ENCODE results near the gene SH3BGRL2. TPM values are rescaled to one million over a fixed set of nuclear protein-coding genes. Genes with fewer than 3 reads are reported as not detected.

SH3BGRL2 gene
- total RNA-seq, 3 donors from 2014 or later (not counting 1 experiment from before 2014, with no cell fraction given): 0.68 to 5.8 (median 1.6) TPM

GRCh38 chr6:79707621-79708020, 76.5 kb downstream of the SH3BGRL2 start:
- no peaks in the 10 kb centered on the region for H3K9me3 ChIP-seq (ENCODE audit: control insufficient read depth, insufficient read depth, low read length)
- TF ChIP-seq, protein P1, sequence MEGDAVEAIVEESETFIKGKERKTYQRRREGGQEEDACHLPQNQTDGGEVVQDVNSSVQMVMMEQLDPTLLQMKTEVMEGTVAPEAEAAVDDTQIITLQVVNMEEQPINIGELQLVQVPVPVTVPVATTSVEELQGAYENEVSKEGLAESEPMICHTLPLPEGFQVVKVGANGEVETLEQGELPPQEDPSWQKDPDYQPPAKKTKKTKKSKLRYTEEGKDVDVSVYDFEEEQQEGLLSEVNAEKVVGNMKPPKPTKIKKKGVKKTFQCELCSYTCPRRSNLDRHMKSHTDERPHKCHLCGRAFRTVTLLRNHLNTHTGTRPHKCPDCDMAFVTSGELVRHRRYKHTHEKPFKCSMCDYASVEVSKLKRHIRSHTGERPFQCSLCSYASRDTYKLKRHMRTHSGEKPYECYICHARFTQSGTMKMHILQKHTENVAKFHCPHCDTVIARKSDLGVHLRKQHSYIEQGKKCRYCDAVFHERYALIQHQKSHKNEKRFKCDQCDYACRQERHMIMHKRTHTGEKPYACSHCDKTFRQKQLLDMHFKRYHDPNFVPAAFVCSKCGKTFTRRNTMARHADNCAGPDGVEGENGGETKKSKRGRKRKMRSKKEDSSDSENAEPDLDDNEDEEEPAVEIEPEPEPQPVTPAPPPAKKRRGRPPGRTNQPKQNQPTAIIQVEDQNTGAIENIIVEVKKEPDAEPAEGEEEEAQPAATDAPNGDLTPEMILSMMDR (IDR thresholded peaks at IDR 0.05): no peak
- no peak overlapping the region for H3K4me3 Mint-ChIP-seq
- H3K27ac Mint-ChIP-seq: no peak overlapping the region
- H3K4me1 ChIP-seq (ENCODE audit: control insufficient read depth, insufficient read depth, low read length): no peaks in the 10 kb centered on the region
- H3K4me3 ChIP-seq (ENCODE audit: low read length): no peak overlapping the region
- peaks cover 4 to 5% of the 10 kb centered on the region in 2 donors for H3K4me1 Mint-ChIP-seq
- H3K36me3 ChIP-seq (ENCODE audit: control insufficient read depth, insufficient read depth, low read length): no peaks in the 10 kb centered on the region
- no peak overlapping the region for H3K27ac ChIP-seq (ENCODE audit: low read length)
- DNase-seq (no peak), ATAC-seq (no peak)
- H3K9me3 Mint-ChIP-seq: no peaks in the 10 kb centered on the region
- H3K36me3 Mint-ChIP-seq: no peaks in the 10 kb centered on the region
- H3K27me3 ChIP-seq (ENCODE audit: control insufficient read depth, insufficient read depth, low read length): no peaks in the 10 kb centered on the region
- WGBS (ENCODE audit: insufficient coverage): no CpG with 5 or more reads among the region's 1 CpG
- H3K27me3 Mint-ChIP-seq (ENCODE audit: low read depth in 2 of 2): no peaks in the 10 kb centered on the region
- intact Hi-C loops (cut with micrococcal nuclease): no loop called here

DNA sequence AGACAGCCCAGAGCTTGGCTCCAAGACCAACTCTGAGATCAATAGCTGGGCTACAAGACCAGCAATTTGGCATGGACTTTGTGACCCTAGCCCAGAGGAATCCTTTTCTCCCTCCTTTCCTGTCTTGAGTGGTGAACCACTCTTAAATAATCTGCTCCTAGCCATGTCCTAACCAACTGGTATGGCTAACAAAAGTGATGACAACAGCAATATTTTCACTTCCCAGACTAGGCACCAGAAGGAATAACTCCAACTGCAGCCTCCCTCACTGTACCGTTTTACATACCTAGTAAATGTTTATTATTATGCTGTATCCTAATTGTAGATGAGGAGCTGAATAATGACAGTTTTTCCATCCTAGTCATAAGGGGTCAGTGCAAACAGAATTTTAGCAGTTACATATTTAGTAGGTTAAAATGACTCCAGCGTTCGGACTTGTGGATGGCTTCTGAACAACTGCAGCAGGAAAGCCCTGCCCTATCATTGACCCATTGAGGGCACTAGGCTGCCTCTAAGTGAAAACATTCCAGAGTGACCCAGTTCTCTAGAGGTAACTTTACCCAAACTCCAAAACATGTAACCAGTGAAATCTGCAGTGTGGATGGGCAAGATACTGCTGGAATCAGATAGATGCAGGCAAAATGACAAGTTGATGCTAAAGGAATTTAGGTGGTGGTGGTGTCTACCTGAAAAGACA, 77.1 kb downstream of the SH3BGRL2 start:
- Mint-ChIP-seq H3K27ac (no peak overlapping the region), H3K27me3 (ENCODE audit: low read depth in 2 of 2) (no peaks in the 10 kb centered on the region), H3K36me3 (no peaks in the 10 kb centered on the region), H3K4me1 (no peaks in the 10 kb centered on the region), H3K4me3 (no peak overlapping the region), H3K9me3 (no peaks in the 10 kb centered on the region)
- no peaks in the 10 kb centered on the region for H3K9me3 ChIP-seq (ENCODE audit: control insufficient read depth, insufficient read depth, low read length)
- intact Hi-C loops (cut with micrococcal nuclease): no loop called here
- TF ChIP-seq, protein P1 (IDR thresholded peaks at IDR 0.05): no peak
- H3K4me1 ChIP-seq (ENCODE audit: control insufficient read depth, insufficient read depth, low read length): no peaks in the 10 kb centered on the region
- no peak overlapping the region for H3K27ac ChIP-seq (ENCODE audit: low read length)
- H3K27me3 ChIP-seq (ENCODE audit: control insufficient read depth, insufficient read depth, low read length): no peaks in the 10 kb centered on the region
- 87% methylated on average over 2 of the region's 3 CpGs for WGBS (ENCODE audit: insufficient coverage)
- DNase-seq (no peak), ATAC-seq (no peak)
- no peaks in the 10 kb centered on the region for H3K36me3 ChIP-seq (ENCODE audit: control insufficient read depth, insufficient read depth, low read length)
- no peak overlapping the region for H3K4me3 ChIP-seq (ENCODE audit: low read length)

GRCh38 chr6:79710127-79710526, 79.0 kb downstream of the SH3BGRL2 start:
- Mint-ChIP-seq H3K9me3 (no peaks in the 10 kb centered on the region), H3K27ac (no peak overlapping the region), H3K4me1 (no peaks in the 10 kb centered on the region), H3K27me3 (ENCODE audit: low read depth in 2 of 2) (no peaks in the 10 kb centered on the region), H3K4me3 (no peak overlapping the region), H3K36me3 (no peaks in the 10 kb centered on the region)
- no peak overlapping the region for H3K4me3 ChIP-seq (ENCODE audit: low read length)
- no peaks in the 10 kb centered on the region for H3K27me3 ChIP-seq (ENCODE audit: control insufficient read depth, insufficient read depth, low read length)
- 89% methylated on average over 2 of the region's 3 CpGs for WGBS (ENCODE audit: insufficient coverage)
- TF ChIP-seq, protein P1 (IDR thresholded peaks at IDR 0.05): no peak
- no peak for DNase-seq
- H3K27ac ChIP-seq (ENCODE audit: low read length): no peak overlapping the region
- no peaks in the 10 kb centered on the region for H3K4me1 ChIP-seq (ENCODE audit: control insufficient read depth, insufficient read depth, low read length)
- no peaks in the 10 kb centered on the region for H3K36me3 ChIP-seq (ENCODE audit: control insufficient read depth, insufficient read depth, low read length)
- H3K9me3 ChIP-seq (ENCODE audit: control insufficient read depth, insufficient read depth, low read length): no peaks in the 10 kb centered on the region
- intact Hi-C loops (cut with micrococcal nuclease): no loop called here
- peak in 1 of 3 donors; percentile 27 for ATAC-seq

DNA sequence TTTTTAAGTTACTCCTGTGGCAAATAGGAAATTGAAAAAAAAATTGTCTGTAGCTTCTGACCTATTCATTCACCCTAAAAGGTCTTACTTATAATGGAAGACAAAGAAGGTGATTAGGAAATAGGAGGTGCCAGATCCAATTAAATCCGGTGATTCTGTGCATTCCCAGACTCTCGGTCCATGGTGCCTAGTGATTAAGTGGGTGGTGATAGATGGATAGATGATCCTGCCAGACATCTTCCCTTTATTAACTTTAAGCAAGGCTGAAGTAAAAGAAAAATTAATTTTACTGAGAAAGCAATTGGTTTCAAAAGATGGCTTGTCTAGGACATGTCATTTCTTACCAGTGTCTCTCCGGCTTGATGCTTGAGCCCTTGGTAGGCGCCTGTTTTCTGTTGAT, 80.0 kb downstream of the SH3BGRL2 start:
- H3K27ac ChIP-seq (ENCODE audit: low read length): no peak overlapping the region
- no peak overlapping the region for H3K4me3 Mint-ChIP-seq
- no peak overlapping the region for H3K27ac Mint-ChIP-seq
- no peaks in the 10 kb centered on the region for H3K36me3 ChIP-seq (ENCODE audit: control insufficient read depth, insufficient read depth, low read length)
- H3K4me3 ChIP-seq (ENCODE audit: low read length): no peak overlapping the region
- TF ChIP-seq, protein P1 (IDR thresholded peaks at IDR 0.05): no peak
- no peaks in the 10 kb centered on the region for H3K4me1 Mint-ChIP-seq
- H3K27me3 Mint-ChIP-seq (ENCODE audit: low read depth in 2 of 2): no peaks in the 10 kb centered on the region
- H3K36me3 Mint-ChIP-seq: no peaks in the 10 kb centered on the region
- ATAC-seq (no peak), DNase-seq (no peak)
- H3K9me3 ChIP-seq (ENCODE audit: control insufficient read depth, insufficient read depth, low read length): no peaks in the 10 kb centered on the region
- no peaks in the 10 kb centered on the region for H3K27me3 ChIP-seq (ENCODE audit: control insufficient read depth, insufficient read depth, low read length)
- no peaks in the 10 kb centered on the region for H3K4me1 ChIP-seq (ENCODE audit: control insufficient read depth, insufficient read depth, low read length)
- intact Hi-C loops (cut with micrococcal nuclease): no loop called here
- WGBS (ENCODE audit: insufficient coverage): 97% methylated on average over 3 of the region's 4 CpGs
- H3K9me3 Mint-ChIP-seq: no peaks in the 10 kb centered on the region

Measured in natural killer cell (primary cell).